IPS-NIHi11 (cell line): ENCODE measurements around the gene UGP2.
"Not testable (repeated sequence)": the region's sequence is repeated elsewhere in the genome, so short reads cannot be mapped to it uniquely, and the experiment has no call there.

Experiments used
- DNase-seq: peaks from one replicate; pipeline ENCODE4 v3.0.0; 2012; ENCODE audit warnings: mixed read lengths, low spot score

The UGP2 gene

GRCh38 chr2:63840081-63840784 is 1.5 kb upstream of the UGP2 start:
- DNase-seq: peak; percentile 52

- DNase-seq: peak; percentile 90
These were observed 877 bp upstream of the UGP2 start for GRCh38 chr2:63840785-63841253.

DNA sequence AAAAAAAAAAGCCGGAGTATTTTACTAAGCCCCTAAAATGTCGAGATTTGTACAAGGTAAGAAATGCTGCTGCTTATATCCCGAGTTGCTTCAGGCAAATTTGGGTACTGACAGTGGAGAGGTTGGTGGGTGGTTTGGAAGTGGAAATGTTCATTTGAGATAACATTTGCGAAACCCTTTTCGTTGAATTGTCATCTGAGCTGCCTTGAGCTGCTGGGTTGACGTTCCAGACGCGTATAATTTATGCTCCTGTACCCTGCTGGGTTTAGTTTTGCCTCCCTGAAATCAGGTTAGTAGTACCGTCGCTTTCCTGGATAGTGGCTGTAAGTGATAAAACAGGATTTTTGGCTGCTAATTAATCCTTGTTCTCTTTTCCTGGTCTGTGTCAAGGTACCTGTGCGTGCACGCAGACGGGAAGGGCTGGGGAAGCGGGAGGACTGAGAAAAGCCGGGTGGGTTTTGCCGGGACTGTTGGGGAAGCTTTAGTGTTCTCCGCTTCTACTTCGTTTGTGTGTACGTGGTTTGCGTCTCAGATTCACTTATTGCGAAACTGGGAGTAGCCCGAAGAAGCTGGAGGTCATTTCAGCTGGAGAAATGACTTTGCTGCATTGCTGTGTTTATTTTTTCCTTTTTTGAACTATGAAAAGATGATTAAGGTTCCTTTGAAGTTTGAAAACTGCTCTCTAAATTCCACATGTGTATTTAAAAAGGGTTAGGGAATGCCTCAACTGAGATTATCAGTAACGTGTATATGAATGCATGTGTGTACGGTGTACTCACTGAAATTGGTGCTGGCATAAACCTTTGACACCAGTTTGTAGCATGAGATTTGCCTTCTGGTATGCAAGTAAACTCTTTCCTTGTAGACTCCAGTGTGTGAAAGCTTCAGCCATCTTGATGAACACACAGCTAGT is 709 bp downstream of the UGP2 start:
- DNase-seq: no peak

DNA sequence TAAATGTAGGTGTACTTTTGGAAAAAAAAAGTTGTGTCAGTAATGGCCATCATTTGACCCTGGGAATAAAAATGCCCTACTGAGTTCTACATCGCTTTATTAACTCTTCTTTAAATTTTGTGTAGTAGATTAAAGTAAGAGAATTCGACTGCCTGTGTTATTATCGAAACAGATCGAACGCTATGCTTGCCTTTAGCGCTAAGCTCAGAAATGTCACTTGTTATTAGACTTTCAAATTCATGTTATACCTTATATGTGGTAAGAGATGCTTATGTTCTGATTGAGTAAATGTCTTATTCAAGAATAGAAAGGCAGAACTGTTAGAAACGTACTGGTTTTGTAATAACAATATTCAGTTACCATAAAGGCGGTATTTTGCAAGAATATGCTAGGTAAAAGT is 1.4 kb downstream of the UGP2 start:
- DNase-seq: no peak

DNA sequence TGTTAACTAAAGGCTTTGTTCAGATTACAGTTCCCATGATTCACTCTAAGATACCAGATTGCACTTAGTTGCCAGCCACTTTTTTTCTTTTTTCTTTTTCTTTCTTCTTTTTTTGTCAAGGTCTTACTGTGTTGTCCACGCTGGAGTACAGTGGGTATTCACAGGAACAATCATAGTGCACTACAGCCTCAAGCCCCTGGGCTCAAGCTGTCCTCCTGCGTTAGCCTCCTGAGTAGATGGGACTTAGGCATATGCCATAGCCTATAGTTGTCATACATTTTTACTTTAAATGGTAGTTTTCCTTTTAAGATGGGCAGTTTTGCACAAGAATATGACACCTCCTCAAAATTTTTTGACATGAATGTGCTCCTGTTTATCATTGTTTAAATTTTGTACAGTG is 2.1 kb downstream of the UGP2 start:
- no peak for DNase-seq

DNA sequence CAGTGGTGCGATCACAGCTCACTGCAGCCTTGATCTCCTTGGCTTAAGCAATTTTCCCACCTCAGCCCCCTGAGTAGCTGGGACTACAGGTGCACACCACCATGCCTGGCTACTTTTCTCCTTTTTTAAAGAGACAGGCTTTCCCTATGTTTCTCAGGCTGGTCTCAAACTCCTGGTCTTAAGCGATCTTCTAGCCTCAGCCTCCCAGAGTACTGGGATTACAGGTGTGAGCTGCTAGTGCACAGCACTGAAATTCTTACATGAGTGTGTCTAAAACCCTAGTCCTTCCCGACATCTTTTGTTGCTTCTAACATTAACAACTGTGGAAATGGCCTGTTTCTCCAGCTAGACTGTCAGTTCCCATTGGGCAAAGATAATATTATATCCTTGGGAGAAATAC is 2.9 kb downstream of the UGP2 start:
- DNase-seq: no peak

DNA sequence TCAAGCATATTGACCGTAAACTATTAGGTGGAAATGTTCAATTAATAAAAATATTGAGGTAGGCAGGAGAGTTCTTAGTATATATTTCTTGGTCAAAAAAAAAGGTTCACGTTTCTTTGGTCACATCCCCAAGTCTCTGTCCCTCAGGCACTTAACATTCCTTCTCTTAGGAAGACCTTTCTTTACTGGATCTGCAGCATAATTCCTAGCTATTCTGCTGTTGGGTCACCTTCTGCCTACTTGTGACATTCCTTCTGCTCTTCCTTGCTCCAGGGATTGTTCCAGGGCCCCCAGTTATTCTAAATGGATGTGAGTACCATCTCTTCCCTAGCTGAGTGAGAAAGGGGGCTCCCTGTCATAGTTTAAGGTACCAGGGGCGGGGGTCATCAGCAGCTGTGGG is 4.2 kb downstream of the UGP2 start:
- no peak for DNase-seq

DNA sequence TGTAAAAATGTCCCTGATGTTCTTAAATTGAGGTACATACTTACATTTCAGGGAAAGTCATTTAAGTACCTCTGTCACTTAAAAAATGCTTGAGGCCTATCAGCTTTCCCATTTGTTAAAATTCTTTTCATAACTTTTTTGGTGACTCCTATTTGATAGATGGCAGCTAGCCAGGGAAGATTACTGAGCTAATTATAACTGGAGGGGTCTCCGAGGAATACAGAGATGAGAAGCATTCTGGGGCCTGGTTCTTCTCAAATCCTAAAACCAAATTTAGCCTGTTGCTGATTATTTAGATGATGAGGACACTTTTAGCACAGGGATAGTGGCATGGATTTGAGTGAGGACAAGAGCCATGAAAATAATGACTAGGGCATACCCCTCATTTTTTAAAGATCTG is 4.8 kb downstream of the UGP2 start:
- DNase-seq: no peak

GRCh38 chr2:63847571-63847970 is 5.9 kb downstream of the UGP2 start:
- not testable (repeated sequence) for DNase-seq

- peak; percentile 33 for DNase-seq
These were observed 7.9 kb downstream of the UGP2 start for GRCh38 chr2:63849381-63850203.

DNA sequence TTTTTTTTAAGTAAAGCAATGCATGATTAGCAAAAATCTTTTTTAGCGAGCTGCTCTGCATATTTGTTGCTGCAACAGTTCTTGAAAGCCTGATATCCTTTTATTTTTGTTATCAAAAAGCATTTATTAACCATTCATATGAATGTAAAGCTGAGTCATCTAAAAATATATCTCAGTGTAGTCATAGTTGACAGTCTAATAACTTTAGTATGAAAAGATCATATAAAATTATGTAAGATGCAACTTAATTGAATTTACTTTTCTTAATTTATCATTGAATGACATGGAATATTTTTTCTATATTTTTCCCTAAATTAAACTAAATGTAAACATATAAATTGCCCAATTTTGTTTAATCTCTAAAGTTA is 8.5 kb downstream of the UGP2 start:
- no peak for DNase-seq

DNA sequence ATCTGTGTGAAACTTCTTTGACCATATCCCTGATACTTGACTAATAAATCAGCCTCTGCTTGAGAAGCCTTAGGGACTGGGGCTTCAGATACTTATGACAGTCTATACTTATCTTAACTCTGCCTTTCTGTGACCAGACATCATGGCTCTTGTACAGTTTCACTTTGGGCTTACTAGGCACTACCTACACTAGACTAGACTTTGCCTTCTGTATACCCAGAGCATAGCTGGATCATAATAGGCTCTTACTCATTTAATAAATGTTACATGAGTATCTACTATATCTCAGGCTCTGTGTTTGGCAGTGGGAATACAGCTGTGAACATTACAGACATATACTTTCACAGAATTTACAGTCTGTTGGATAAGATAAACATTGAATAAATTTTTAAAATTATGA is 9.0 kb downstream of the UGP2 start:
- no peak for DNase-seq

DNA sequence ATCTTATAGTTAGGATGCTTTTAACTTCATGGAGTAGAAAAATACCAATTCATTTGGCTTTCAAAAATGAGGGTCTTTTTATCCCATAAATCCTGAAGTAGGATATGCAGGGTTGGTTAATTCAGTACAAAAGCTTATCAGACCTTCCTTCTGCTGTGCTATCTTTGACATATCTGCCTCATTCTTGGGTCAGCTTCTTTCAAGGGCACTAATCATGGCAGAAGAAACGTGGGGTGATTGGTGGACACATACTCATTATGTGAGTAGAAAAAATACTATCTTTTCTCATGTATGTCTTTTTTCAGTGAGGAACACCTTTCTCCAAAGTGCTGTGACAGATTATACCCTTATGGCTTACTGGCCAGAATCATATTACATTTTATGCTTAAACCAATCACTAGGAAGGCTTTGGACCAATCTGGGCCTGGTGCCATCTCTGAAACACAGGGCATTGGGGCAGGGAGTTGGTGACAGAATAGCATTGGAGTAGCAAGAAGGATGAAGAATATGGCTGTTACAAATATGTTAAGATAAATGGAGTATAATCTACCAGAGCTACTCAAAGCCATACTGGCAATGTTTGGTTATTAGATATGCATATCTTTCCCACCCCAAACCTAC is 10.1 kb downstream of the UGP2 start:
- DNase-seq: no peak

DNA sequence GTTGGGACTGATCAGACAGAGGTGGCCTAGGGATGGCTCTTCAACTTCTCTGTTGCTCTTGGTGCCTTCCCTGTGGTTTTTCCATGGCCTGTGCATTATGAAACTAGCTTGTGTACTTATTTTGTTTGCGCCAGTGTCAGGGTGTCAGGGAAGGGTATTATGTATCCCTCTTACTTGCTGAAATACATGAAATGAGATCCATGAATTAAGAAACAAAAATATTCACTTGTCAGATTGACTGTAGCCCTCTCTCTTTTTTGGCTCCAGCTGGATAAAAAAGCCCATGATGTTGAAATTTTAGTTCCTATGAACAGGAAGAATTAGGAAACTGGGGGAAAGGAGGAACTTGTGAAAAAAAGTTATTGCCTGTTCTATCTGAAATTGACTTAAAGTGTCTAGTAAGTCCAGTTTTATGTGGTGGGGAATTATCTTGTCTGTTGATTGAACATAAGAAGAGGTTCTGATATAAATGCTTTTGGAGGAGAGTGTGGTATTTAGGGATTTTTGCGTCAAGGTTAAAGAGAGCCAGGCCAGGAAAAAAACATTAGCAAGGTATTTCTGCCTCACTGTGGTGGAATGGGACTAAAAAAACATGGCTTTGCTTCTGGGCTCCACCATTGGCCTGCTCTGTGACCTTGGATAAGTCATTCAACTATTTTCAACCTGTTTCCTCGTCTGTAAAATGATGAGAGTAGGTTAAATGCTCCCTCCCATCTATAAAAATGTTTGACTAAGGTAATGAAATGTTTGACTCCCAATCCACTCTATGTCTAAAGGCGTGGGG is 12.0 kb downstream of the UGP2 start:
- no peak for DNase-seq

GRCh38 chr2:63855418-63856302 is 14.0 kb downstream of the UGP2 start:
- DNase-seq: no peak

DNA sequence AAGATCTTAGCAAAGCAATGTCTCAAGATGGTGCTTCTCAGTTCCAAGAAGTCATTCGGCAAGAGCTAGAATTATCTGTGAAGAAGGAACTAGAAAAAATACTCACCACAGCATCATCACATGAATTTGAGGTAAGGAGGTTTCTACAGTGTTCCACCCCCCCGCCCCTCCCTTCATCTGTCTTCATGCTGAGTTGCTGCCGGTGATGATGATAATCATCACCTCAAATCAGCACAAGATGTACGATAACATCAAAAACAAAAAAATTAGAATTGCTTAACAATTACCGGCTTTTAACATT is 14.6 kb downstream of the UGP2 start:
- no peak for DNase-seq

GRCh38 chr2:63858291-63858690 is 16.6 kb downstream of the UGP2 start:
- DNase-seq: no peak

- DNase-seq: peak; percentile 22
These were observed 19.6 kb downstream of the UGP2 start for GRCh38 chr2:63861220-63861822.

GRCh38 chr2:63862806-63863205 is 21.1 kb downstream of the UGP2 start:
- DNase-seq: no peak

DNA sequence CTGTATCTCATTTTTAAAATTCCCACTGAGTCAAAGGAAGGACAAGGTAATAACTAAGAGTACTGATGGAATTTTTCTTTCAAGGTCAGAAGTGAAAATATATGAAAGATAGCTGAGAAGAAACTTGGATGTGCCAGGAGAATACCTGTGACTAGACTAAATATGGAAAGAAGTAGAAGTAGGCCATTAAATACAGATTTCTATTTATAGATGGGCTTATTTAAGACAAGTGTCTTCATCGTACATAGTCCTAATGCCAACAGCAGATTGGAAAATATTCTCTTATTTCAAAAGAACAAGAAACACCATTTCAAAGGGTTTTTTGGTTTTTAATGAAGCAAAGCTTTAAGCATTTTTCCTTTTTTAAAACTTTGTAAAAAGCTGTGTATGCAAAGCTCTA is 22.0 kb downstream of the UGP2 start:
- no peak for DNase-seq
